22Rv1 (cell line): ENCODE results near the gene UNC5B.

Source experiments
- H3K27ac ChIP-seq: fragments of 450-650 bp; 2 replicates; pipeline ENCODE4 v1.5.1; 2017
- ZFX ChIP-seq: fragments of 450-650 bp; IDR thresholded peaks from 2 replicates; pipeline ENCODE4 v1.6.1; 2017; ENCODE audit warnings: antibody characterized with exemption, borderline replicate concordance
- TF ChIP-seq, protein P1 (sequence below): fragments of 450-650 bp; IDR thresholded peaks from 2 replicates; pipeline ENCODE4 v1.5.1; 2017; ENCODE audit warnings: mild to moderate bottlenecking

Gene UNC5B

DNA sequence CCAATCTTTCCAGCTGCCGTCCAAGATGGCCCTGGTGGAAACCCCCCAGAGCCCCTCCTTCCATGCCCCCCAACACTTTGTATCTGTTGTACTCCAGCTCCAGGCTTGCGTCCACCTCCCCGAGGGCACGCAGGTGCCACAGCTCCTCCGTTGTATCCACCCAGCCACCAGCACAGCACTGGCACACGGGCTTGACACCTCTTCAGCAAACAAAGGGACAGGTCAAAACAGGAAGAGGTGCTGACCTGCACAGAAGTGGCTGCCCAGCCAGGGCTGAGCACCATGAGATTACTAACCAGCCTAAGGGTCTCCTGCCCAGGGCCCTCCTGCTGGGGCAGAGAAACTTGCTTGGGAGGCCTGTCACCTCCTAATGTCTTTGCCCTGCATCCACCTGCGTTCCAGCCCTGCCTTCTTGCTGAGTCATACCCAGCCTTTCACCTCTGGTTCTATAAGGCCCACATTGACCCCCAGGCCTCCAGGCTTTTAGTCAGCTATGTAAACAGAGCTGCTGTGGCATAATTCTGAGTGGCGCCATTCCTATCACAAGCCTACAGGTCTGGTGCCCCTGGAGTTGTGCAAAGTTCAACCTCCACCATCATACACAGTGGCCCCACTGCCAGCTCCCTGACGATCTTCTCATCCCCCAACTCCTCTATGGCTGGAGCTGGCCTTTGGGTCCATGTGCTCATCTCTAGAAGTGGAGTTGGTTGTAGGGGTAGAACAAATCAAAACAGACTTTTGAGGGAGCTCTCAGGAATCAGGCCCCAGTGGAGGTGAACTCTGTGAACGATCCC lies 127.6 kb downstream of the UNC5B start:
- TF ChIP-seq ZFX: no peak
- TF ChIP-seq, protein P1, sequence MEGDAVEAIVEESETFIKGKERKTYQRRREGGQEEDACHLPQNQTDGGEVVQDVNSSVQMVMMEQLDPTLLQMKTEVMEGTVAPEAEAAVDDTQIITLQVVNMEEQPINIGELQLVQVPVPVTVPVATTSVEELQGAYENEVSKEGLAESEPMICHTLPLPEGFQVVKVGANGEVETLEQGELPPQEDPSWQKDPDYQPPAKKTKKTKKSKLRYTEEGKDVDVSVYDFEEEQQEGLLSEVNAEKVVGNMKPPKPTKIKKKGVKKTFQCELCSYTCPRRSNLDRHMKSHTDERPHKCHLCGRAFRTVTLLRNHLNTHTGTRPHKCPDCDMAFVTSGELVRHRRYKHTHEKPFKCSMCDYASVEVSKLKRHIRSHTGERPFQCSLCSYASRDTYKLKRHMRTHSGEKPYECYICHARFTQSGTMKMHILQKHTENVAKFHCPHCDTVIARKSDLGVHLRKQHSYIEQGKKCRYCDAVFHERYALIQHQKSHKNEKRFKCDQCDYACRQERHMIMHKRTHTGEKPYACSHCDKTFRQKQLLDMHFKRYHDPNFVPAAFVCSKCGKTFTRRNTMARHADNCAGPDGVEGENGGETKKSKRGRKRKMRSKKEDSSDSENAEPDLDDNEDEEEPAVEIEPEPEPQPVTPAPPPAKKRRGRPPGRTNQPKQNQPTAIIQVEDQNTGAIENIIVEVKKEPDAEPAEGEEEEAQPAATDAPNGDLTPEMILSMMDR: no peak
- no peak overlapping the region for H3K27ac ChIP-seq

DNA sequence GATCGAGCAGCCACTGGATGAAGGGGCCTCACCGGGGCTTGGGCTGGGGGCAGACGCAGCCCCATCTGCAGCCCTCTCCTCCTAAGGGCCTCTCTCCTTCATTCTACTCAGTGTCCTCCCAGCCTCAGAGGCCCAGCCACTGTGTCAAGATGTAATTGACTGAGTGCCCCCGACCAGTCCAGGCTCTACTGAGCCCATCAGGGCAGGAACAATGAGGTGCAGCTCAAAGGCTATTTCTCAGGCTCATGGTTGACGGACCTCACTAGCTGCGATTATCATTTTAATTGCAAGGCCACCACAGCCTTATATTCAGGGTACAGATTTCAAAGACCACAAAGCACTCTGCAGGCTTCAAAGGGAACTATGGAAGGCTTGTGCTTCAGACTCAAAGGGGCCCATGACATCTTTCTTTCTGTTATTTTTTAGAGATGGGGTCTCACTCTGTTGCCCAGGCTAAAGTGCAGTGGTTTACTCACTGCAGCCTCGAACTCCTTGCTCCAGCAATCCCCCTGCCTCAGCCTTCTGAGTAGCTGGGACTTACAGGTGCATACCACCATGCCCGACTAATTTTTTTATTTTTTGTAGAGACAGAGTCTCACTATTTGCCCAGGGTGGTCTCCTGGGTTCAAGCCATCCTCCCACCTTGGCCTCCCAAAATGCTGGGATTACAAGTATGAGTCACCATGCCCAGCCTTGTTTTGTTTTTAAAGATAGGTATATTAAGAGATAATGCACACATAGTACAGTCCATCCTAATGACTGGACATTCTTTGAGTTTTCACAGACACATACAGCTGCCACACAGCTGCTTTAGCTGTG lies 130.4 kb downstream of the UNC5B start:
- no peak overlapping the region for H3K27ac ChIP-seq
- TF ChIP-seq, protein P1: no peak
- TF ChIP-seq ZFX: no peak

DNA sequence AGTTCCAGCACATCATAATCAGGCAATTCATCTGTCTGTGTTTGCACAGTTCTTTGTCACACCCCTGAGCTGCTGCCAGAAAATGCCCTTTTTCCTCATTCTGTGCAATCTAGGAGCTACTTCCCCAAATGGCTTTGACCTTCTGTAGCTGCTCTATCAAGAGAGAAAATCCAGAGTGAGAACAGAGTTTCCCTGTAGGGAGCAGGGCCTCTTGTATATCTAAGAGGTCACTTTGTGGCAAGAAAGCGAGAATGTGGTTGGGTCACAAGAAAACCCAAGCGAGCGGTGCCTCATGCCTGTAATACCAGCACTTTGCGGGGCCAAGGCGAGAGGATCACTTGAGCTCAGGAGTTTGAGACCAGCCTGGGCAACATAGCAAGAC lies 131.0 kb downstream of the UNC5B start:
- no peak overlapping the region for H3K27ac ChIP-seq
- no peak for TF ChIP-seq ZFX
- TF ChIP-seq, protein P1: no peak

DNA sequence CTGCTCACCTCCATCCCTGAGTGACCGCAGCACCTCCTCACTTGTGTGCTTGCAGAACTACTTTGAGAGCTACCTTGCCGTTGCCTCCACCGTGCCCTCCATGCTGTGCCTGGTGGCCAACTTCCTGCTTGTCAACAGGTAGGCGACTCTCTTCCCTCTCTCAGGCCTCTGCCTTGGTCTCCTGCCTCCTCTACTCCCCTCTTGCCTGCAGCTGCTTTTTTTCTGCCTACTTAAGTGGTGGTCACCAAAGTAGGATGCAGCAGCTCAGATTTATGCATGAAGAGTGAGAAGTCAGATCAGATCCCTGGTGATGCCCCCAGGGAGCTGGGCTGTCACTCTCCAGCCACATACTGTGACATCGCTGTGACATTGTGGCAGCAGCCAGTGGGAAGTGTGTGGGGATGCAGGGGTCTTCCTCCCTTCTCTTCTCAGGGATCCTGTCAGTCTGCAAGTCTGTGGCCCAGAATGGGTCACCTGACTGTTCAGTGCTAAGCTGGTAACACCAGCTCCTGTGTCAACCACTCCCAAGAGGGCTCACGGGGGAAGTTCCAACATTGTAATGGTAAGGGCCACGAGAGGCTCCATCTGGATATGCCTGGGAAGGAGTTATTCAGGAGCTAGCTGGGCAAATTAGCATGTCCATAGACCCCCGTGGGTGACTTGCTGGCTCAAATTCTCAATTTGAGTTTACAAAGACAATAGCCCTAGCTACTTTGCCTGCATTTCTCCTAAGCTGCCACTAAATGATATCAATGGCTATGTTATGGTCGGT lies 132.0 kb downstream of the UNC5B start:
- H3K27ac ChIP-seq: no peak overlapping the region
- TF ChIP-seq, protein P1: no peak
- TF ChIP-seq ZFX: no peak

DNA sequence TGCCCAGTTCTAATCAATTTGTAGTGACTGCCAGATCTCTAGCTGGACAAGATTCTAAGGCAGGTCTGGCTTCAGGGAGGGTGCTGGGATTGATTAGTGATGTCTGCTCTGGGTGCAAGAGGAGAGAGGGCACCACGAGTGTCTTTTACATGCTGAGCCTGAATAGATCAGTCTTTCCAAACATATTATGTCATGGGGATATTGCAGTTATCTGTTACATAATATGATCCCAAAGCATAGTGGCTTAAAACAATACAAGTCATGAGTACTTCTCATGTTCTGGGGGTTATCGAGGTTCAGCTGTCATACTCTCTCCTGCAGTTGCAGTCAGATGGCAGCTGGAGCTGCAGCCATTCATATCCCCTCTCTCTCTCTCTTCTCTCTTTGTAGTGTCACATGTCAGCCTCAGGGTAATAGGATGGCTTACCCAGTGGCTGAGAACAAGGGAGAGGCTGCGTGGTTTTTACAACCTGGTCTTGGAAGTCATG lies 132.7 kb downstream of the UNC5B start:
- H3K27ac ChIP-seq: no peak overlapping the region

DNA sequence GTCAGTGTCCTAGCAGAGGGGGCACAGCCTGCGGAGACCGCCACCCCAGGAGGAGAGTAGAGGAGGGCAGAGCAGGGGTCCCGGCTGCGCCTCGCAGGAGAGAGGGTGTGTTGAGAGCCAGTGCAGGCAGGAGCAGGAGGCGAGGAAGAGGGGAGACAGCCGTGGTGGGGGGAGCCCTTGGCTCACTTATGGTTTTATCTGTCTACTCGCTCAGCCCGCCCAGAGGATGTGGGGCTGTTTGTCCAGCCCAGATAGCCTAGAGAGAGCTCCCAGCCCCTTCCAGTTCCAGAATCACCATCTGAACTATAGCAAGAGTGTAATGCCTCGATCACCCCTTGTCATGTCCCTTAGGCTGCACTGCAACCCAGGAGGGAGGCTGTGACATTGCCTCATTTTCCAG lies 133.3 kb downstream of the UNC5B start:
- H3K27ac ChIP-seq: no peak overlapping the region

More for the DNA sequence above, 132.7 kb downstream of the UNC5B start:
- TF ChIP-seq, protein P1: no peak
- no peak for TF ChIP-seq ZFX

More for the DNA sequence above, 133.3 kb downstream of the UNC5B start:
- no peak for TF ChIP-seq ZFX
- TF ChIP-seq, protein P1: no peak
